Muscle of arm (tissue), 12 donors: ENCODE measurements around the gene ZNF451. TPM values are rescaled to one million over a fixed set of nuclear protein-coding genes. Genes with fewer than 3 reads are reported as not detected.

Source experiments
- DNase-seq: peaks from one replicate; pipeline ENCODE4 v3.0.0-alpha.2; 2013
- polyA plus RNA-seq, 12 donors: library from polyadenylated mRNA; unstranded; fragments of 120-200 nt; gene quantifications; one replicate each; pipeline ENCODE4 v1.2.1, GENCODE V29; 2013; ENCODE audit not compliant: insufficient read length in 12 of 12

The ZNF451 gene
- polyA plus RNA-seq, 12 donors: 20.3 to 67.9 (median 25.4) TPM

DNA sequence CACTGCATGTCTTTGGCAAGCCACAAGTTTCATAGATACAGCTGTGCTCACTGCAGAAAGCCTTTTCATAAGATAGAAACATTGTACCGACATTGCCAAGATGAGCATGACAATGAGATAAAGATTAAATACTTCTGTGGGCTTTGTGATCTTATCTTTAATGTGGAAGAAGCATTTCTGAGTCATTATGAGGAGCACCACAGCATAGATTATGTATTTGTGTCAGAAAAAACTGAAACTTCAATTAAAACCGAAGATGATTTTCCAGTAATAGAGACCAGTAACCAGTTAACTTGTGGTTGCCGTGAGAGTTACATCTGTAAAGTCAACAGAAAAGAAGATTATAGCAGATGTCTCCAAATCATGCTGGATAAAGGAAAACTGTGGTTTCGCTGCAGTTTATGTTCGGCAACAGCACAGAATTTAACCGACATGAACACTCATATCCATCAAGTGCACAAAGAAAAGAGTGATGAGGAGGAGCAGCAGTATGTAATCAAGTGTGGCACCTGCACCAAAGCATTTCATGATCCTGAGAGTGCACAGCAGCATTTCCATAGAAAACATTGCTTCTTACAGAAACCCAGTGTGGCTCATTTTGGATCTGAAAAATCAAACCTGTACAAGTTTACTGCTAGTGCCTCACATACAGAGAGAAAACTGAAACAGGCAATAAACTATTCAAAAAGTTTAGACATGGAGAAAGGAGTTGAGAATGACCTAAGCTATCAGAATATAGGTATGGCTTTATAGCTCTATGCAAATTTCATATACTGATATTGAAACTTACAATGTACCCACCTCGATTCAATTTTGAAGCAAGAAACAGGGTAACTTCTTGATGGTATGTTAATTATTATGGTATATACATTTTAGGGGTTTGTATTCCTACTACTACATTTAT, 58.2 kb downstream of the ZNF451 start:
- DNase-seq: no peak

DNA sequence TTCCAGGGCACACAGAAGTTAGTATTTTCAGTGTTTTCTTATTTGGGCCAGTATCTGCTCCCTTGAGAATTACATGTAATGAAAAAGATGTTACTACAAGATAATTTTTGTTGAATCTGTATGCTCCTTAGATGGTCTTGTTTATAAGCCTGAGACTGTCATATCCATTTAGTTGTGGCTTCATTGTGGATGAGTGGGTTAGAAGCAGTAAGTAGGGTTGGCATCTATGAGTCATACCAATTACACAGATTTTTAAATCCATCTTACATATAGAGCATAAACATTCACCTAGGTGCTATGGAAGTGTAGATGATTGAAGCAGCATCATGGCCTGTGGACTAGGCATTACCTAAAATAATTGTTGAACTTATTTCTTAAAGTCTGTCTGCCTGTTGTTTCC, 68.7 kb downstream of the ZNF451 start:
- no peak for DNase-seq

GRCh38 chr6:57159127-57159526, 69.1 kb downstream of the ZNF451 start:
- DNase-seq: no peak

DNA sequence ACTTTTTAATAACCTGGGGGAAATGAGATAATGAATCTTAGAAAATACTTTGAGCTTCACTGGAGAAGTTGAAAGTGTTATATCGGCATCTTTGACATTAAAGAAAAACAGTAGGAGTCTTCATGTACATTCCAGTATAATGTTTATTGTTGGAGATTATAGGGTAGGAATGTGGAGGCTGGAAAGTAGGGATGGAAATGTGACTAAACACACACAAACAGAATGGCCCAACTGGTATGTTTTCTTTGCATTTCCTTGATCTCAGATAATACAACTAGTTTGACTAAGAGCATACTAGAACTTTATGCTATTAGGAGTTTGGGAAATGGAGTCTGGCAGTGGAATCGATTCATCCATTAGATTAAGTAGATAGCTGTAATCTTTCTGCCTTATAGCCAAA, 72.0 kb downstream of the ZNF451 start:
- no peak for DNase-seq

GRCh38 chr6:57162516-57162915, 72.5 kb downstream of the ZNF451 start:
- DNase-seq: no peak

DNA sequence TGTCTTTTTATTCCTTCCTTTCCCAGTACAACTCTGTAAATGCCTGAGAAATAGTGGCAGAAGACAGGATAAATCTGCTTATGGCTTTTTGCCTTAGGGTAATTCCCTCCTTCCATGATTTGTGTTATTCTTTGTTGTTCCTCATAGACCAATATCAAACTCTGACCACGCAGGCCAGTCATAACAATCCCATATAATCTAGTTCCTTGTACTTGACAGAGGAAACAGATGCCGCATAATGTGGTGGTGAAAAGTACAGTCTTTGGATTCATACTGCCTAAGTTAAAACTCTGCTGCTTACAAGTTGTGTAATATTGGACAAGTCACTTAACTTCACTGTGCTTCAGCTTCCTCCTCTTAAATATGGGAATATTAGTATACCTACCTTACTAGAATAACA, 74.0 kb downstream of the ZNF451 start:
- DNase-seq: no peak

- no peak for DNase-seq
Measured at GRCh38 chr6:57165080-57165479, 75.1 kb downstream of the ZNF451 start.

GRCh38 chr6:57172136-57173055, 82.4 kb downstream of the ZNF451 start, which contains the start of gene BAG2:
TSS of gene BAG2 (plus strand) at chr6:57172326. CDS start at chr6:57172698, 372 bp downstream.
- peak; percentile 85 for DNase-seq

- DNase-seq: peak; percentile 35
Measured at GRCh38 chr6:57173056-57173885, 83.3 kb downstream of the ZNF451 start.

DNA sequence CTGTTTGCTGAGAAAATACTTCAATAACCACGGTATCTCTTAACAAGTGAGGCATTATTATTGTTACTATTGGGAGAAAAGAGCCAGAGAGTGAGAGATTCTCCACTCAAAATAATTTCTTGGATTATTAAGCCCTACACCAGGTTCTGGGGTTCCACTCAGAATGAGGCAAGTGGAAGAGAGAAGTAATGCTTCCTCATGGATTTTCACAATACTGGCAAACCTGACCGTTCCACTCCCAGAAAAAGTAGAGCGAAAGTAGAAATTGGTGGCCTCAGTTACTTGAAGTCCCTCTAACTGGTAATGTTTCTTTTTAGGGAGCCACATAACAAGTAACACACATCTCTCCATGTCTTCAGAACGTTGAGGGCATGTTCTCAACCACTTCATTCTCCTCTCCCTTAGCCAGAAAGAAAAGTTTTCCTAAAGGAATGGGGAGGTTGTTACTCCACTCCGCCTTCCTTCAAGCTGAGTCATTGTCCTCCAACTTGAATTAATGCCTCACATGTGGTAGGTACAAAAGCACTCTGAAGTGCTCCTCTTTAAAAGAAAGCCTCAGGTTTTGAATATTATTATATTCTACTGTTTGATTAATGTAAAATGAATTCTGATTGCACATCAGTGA, 84.0 kb downstream of the ZNF451 start:
- DNase-seq: peak; percentile 29

- no peak for DNase-seq
Measured at GRCh38 chr6:57174511-57174907, 84.5 kb downstream of the ZNF451 start.

- DNase-seq: peak; percentile 86
Measured at GRCh38 chr6:57177545-57178265, 87.7 kb downstream of the ZNF451 start.

- DNase-seq: no peak
Measured at GRCh38 chr6:57180596-57180995, 90.6 kb downstream of the ZNF451 start.

- DNase-seq: peak; percentile 35
Measured at GRCh38 chr6:57182017-57182432, 92.0 kb downstream of the ZNF451 start.

DNA sequence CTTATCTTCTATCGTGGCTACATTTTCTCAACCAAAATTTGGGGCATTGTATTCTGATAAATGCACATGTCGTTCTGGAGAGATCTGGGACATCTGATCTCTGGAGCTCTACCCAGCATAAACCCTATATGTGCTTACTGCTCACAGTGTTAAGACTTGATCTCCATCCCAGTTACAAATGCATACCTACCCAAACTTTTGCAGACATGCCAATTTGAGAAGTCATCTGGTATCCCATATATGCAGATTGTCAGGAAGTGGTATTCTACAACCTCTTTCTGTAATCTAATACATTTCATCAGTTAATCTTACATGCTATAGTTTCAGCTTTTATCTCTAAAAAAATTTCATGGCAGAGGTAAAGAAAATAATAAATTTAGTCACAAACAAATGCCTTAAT, 93.3 kb downstream of the ZNF451 start:
- no peak for DNase-seq

DNA sequence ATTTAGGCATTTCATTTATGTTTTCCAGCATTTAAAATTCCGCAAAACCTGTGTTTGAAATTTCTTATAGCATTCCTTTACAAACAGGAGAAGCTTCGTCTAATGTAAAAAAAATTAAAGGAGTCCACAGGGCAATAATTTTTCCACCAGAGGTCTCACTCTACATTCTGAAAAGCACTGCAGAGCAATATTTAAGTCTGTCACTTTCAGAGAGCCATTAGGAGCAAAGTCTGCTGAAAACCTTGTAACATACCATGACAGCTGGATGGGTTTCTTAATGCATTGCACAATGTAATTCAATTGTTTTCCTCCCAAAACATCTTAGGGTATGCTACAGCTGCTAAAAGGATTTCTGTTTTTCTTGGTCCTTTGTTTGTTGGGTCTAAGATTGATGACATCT, 100.2 kb downstream of the ZNF451 start:
- peak; percentile 38 for DNase-seq

GRCh38 chr6:57193177-57193576, 103.2 kb downstream of the ZNF451 start:
- no peak for DNase-seq

GRCh38 chr6:57195457-57195856, 105.5 kb downstream of the ZNF451 start:
- DNase-seq: no peak

DNA sequence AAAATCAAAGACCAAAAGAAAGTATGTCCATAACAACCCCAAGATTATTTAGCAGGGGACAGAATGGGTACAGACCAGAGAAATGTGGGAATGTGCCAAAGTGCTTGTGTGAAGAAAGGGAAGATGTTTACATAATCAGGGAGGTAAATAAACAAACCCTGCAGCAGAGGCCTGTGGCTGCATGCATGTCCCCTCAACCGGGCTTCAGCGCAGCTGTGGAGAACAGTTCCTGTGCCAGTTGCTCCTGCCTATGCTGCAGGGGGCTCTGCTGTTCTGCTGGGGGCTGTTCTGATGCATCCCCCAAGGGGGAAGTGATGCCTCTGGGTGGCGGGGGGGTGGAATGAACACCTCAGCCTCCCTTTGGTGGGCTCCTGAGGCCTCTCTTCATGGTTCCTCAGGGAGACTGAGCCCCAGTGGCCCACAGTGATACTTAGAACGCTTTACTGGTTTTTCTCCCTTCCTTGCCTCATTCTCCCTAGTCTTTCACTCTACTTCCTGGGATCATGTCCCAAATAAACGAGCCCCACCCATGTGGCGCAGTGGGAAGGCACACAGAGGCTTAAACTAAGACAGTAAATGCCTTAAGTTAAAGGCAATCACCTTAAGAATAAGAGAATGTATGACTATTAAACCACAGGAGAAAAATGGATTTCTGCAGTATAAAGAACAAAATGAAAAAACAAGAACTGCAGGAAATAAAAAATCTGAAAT, 109.1 kb downstream of the ZNF451 start:
- no peak for DNase-seq

GRCh38 chr6:57201718-57202117, 111.7 kb downstream of the ZNF451 start:
- DNase-seq: no peak
